Measurements from ENCODE around the gene SELENOF.
"Not testable (repeated sequence)": the region's sequence is repeated elsewhere in the genome, so short reads cannot be mapped to it uniquely, and the experiment has no call there.

The SELENOF gene

DNA sequence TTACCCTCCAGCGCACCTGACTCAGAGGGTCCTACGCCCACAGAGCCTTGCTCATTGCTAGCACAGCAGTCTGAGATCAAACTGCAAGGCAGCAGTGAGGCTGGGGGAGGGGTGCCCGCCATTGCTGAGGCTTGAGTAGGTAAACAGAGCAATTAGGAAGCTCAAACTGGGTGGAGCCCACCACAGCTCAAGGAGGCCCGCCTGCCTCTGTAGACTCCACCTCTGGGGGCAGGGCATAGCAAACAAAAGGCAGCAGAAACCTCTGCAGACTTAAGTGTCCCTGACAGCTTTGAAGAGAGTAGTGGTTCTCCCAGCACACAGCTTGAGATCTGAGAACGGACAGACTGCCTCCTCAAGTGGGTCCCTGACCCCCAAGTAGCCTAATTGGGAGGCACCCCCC is 99.8 kb downstream of the SELENOF start:
- DNase-seq (ENCODE audit: low spot score): not testable (repeated sequence)

All from D341Med (cell line).